NCI-H524 treated with DMSO at 0.1 percent for 48 hours (cell line): Measurements from ENCODE around the gene MRPL23.

Source experiments
- DNase-seq: peaks from one replicate; lab custom pipeline; 2025; lab: John Stamatoyannopoulos, UW

MRPL23 gene

DNA sequence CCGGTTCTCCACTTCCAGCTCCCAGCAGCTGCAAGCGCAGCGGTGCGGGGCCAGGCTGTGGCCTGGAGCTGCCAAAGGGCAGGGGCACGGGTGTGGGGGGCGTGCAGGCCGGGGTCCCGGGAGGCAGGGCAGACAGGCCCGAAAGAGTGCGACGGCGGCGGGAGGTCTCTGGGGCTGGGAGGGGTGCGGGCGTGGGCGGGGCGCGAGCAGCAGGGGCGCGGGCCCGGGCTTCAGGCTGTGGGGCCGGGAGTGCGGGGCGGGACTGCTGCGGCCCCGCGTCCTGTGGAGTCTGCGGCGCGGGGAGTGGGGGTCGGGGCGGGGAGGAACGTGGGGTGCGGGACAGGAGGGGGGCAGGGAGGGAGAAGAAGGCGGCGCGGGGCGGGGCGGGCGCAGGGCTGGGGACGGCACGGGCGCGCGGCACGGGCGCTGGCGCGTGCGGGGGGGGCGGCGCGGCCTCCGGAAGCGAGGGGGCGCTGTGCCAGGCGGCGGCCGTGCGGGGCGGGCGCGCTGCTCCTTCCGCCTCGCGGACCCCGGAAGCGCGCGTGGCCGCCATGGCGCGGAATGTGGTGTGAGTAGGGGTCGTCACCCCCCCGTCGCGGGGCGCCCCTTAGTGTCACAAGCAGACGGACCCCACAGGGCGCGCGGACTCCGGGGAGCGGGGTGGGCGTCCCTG, at the start of gene MRPL23:
TSS of gene MRPL23 (plus strand) at position 521 of the 673 bp plus-strand sequence. CDS start at position 552, 31 bp downstream.
- DNase-seq: no peak

- DNase-seq: no peak
These were observed 48.0 kb upstream of the MRPL23 start for GRCh38 chr11:1899090-1899489.

DNA sequence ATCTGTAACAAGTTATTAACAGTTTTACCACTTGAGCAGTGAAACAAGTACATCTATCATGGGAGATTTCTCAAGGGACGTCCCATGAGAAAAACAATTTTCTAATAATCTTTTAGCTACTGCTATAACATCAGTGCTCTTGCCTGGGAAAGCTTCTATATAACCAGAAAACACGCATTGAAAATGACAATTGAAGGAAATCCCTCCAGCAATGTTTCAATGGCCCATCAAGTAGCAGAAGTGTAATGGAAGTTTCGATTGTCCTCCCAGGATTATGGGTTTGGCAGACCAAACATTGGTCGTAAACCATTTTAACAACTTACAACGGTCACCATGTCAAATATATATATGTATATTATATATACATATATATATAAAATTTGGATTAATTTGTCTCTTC, 47.4 kb upstream of the MRPL23 start:
- DNase-seq: no peak

- DNase-seq: no peak
These were observed 41.0 kb upstream of the MRPL23 start for GRCh38 chr11:1906181-1906580.

DNA sequence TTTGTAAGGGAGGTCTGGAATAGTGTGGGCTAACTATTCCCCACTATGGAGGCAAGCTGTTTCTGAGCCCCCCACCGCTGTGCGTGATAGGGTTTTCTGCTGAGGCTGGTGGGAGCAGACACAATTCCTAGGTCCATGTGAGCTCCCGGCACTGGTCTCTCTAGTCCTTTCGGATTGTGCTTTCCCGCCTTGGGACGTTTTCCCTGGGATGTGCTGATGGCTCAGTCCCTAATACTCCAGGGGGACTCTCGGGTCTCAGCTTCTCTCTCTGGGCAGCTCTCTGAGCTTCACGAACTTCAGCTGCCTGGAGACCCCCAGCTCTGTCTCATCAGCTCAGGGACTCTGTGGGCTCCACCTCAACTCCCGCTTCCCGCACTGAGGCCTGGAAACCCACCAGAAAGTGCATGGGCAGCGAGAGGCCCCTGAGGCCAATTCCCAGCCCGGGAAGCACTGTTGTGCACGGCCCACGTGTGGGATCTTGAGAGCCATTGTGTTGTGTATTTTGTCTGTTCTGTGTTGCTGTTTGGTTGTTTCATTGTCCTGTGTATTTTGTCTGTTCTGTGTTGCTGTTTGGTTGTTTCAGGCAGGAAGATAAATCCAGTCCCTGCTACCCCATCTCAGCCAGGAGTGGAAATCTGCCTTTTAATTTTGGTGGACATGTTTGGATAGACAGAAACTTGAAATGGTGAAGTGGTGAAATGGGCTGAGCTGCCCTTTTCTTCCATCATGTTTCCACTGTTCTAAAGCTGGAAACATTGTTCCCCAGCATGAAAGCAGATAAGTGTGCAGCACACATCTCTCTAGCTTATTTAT, 40.3 kb upstream of the MRPL23 start:
- DNase-seq: no peak

GRCh38 chr11:1908618-1909017, 38.5 kb upstream of the MRPL23 start:
- DNase-seq: no peak

- DNase-seq: no peak
These were observed 37.6 kb upstream of the MRPL23 start for GRCh38 chr11:1909524-1909923.

DNA sequence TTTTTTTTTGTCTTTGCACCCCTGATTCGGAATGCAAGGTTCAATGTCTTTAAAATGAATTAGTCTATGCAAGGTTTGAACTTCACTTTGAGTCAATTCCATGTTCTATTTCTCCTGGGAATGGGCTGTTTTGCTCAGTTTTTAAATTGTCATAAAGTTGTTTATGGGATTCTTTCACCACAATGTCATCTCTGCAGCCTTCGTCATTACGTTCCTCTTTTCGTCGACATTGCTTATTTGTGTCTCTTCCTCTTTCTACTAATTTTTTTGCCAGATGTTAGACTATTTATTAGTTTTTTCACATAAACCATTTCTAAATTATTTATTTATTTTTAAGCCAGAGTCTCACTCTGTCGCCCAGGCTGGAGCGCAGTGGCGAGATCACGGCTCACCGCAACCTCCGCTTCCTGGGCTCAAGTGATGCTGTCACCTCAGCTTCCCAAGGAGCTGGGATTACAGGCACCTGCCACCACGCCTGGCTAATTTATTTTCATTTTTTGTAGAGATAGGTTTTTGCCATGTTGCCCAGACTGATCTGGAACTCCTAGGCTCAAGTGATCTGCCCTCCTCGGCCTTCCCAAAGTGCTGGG, 34.7 kb upstream of the MRPL23 start:
- no peak for DNase-seq

GRCh38 chr11:1913271-1914060, 33.7 kb upstream of the MRPL23 start:
- no peak for DNase-seq

GRCh38 chr11:1915795-1916131, 31.4 kb upstream of the MRPL23 start:
- DNase-seq: no peak

- no peak for DNase-seq
These were observed 30.8 kb upstream of the MRPL23 start for GRCh38 chr11:1916132-1916985.

DNA sequence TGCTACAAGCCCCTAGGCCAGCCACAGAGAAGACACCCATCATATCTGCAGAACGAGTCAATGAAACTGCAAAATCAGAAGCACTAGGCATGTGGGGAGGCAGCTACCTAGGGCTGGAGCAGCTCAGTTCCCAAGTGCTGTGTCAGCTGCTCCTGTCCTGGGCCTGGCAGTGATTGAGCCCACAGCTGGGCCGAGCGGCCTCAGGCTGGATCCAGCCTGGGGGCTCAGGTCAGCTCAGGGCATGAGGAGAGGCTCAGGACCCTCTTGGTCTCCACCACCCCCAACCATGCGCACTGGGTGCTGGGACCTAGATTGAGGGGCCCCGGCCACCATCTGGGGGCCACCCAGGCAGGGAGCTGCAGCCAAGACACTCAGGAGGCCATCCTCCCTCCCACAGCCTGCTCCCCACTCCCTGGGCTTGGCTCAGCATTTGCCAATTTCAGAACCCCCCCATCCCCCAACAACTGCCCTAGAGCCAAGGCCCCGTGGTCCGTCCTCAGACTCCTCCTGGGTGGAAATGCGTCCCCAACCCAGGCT, 30.1 kb upstream of the MRPL23 start:
- no peak for DNase-seq

- DNase-seq: no peak
These were observed 29.4 kb upstream of the MRPL23 start for GRCh38 chr11:1917523-1918435.

DNA sequence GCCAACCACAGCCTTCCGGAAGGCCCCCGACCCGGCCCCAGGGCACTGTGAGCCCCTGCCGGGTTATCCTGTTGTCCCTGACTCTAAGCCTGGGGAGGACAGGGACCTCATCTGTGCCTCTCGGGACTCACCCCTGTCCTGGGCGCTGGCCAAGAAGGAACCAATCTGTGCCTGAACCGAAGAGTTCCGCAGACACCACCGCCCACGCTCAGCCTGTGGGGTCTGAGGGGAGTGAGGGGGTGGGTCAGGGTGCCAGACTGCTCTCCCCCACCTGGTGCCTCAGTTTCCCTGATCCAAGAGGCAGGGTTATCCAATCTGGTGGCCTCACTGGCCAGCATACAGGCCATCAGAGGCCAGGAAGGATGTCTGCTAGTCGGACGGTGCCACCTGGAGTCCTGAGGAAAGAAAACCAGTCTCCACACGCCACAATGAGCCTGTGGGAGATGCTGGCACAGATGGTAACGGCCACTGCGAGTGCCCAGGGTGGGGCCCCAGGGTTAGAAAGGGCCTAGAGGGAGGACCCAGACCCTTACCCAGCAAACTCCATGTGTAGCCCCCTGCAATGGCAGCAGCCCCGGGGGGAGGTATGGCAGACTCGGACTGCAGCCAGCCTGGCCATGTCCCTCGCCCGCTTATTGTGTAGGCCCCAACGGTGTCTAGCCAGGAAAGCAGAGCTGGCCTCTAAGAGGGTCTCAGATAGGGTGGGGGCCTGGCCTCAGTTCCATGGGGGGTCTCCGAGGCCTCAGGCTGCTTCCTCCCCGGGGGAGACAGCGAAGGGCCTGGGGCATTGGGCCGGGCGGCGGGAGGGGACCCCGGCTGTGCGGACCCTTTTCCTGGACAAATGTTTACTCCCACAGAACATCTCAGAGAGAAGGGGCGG, 28.5 kb upstream of the MRPL23 start:
- DNase-seq: no peak

GRCh38 chr11:1919391-1920127, 27.6 kb upstream of the MRPL23 start, which contains the start of gene TNNT3:
Gene TNNT3 (plus strand): TSS chr11:1919703. CDS start chr11:1922875, 3,172 bp downstream.
- no peak for DNase-seq

- DNase-seq: no peak
These were observed 26.8 kb upstream of the MRPL23 start for GRCh38 chr11:1920128-1920908.

- no peak for DNase-seq
These were observed 26.1 kb upstream of the MRPL23 start for GRCh38 chr11:1920909-1921573.
